ENCODE results near the gene TMEM86B.

The TMEM86B gene

GRCh38 chr19:55213547-55213946 is 15.0 kb downstream of the TMEM86B start:
- TF ChIP-seq ISL1 (CRISPR knock-in tag; IDR thresholded peaks at IDR 0.05) (no peak), PATZ1 (CRISPR knock-in tag; IDR thresholded peaks at IDR 0.05; ENCODE audit: borderline replicate concordance) (no peak), BACH2 (CRISPR knock-in tag; IDR thresholded peaks at IDR 0.05; ENCODE audit: borderline replicate concordance) (no peak)
- no peak for ATAC-seq

GRCh38 chr19:55212447-55212846 is 16.1 kb downstream of the TMEM86B start:
- TF ChIP-seq POU6F1 (CRISPR knock-in tag; IDR thresholded peaks at IDR 0.05; ENCODE audit: borderline replicate concordance, low read depth) (no peak), CREB5 (CRISPR knock-in tag; IDR thresholded peaks at IDR 0.05; ENCODE audit: low read depth) (no peak), PATZ1 (CRISPR knock-in tag; IDR thresholded peaks at IDR 0.05; ENCODE audit: borderline replicate concordance) (no peak), PPARA (CRISPR knock-in tag; IDR thresholded peaks at IDR 0.05; ENCODE audit: borderline replicate concordance) (no peak), ZNF565 (CRISPR knock-in tag; conservative IDR thresholded peaks at IDR 0.05; ENCODE audit: low read depth) (no peak), CSRNP3 (CRISPR knock-in tag; IDR thresholded peaks at IDR 0.05) (no peak), ZFP3 (CRISPR knock-in tag; IDR thresholded peaks at IDR 0.05) (no peak), SNAI2 (CRISPR knock-in tag; IDR thresholded peaks at IDR 0.05) (no peak), RARB (CRISPR knock-in tag; IDR thresholded peaks at IDR 0.05) (no peak), ISL1 (CRISPR knock-in tag; IDR thresholded peaks at IDR 0.05) (no peak), CSDC2 (CRISPR knock-in tag; IDR thresholded peaks at IDR 0.05) (no peak), ZNF8 (CRISPR knock-in tag; IDR thresholded peaks at IDR 0.05) (no peak), GLIS3 (CRISPR knock-in tag; IDR thresholded peaks at IDR 0.05) (no peak), ZC3H10 (CRISPR knock-in tag; IDR thresholded peaks at IDR 0.05) (no peak), ZNF70 (CRISPR knock-in tag; IDR thresholded peaks at IDR 0.05) (no peak), ARNTL (CRISPR knock-in tag; IDR thresholded peaks at IDR 0.05; ENCODE audit: borderline replicate concordance, low read depth) (no peak), TCF4 (CRISPR knock-in tag; IDR thresholded peaks at IDR 0.05; ENCODE audit: borderline replicate concordance) (no peak), TOX (CRISPR knock-in tag; IDR thresholded peaks at IDR 0.05; ENCODE audit: borderline replicate concordance) (no peak)
- no peak for ATAC-seq

GRCh38 chr19:55209693-55210472 is 18.7 kb downstream of the TMEM86B start:
- ATAC-seq = peak; percentile 69

More at GRCh38 chr19:55209693-55210472, 18.7 kb downstream of the TMEM86B start:
- no peak for TF ChIP-seq ZFP30 (CRISPR knock-in tag; IDR thresholded peaks at IDR 0.05)
- peak; percentile 30; the same call in 1 of the 2 replicates for TF ChIP-seq ISL1 (CRISPR knock-in tag; IDR thresholded peaks at IDR 0.05)
